ENCODE results near the gene PCSK7.

The PCSK7 gene

GRCh38 chr11:117239295-117239694 is 7.4 kb upstream of the PCSK7 start:
- Histone ChIP-seq H3K9me3 (ENCODE audit: insufficient read depth, low read depth, low read length) (no peaks in the 10 kb centered on the region), H3K9me2 (replicated peaks; ENCODE audit: low read depth, low read length) (no peaks in the 10 kb centered on the region), H3F3A (ENCODE audit: low read depth) (no peaks in the 10 kb centered on the region), H3K36me3 (ENCODE audit: insufficient read depth, low read length) (peaks cover 4% of the 10 kb centered on the region; the same call in 1 of the 2 replicates), H3K9ac (ENCODE audit: low read depth, low read length, poor library complexity, severe bottlenecking) (no peak overlapping the region), H3K4me1 (ENCODE audit: insufficient read depth, low read length, poor library complexity, severe bottlenecking) (peaks cover 1% of the 10 kb centered on the region), H2AFZ (ENCODE audit: low read length) (no peak overlapping the region), H3K4me3 (ENCODE audit: low read length, poor library complexity, severe bottlenecking) (no peak overlapping the region), H3K27me3 (ENCODE audit: insufficient read depth, low read length, poor library complexity, severe bottlenecking) (no peaks in the 10 kb centered on the region), H4K20me1 (ENCODE audit: insufficient read depth, low read length, poor library complexity, severe bottlenecking) (no peaks in the 10 kb centered on the region), H3K79me2 (ENCODE audit: insufficient read depth, low read length) (no peaks in the 10 kb centered on the region), H3K4me2 (ENCODE audit: low read depth, low read length, poor library complexity, severe bottlenecking) (no peak overlapping the region)
- TF ChIP-seq, protein P1, sequence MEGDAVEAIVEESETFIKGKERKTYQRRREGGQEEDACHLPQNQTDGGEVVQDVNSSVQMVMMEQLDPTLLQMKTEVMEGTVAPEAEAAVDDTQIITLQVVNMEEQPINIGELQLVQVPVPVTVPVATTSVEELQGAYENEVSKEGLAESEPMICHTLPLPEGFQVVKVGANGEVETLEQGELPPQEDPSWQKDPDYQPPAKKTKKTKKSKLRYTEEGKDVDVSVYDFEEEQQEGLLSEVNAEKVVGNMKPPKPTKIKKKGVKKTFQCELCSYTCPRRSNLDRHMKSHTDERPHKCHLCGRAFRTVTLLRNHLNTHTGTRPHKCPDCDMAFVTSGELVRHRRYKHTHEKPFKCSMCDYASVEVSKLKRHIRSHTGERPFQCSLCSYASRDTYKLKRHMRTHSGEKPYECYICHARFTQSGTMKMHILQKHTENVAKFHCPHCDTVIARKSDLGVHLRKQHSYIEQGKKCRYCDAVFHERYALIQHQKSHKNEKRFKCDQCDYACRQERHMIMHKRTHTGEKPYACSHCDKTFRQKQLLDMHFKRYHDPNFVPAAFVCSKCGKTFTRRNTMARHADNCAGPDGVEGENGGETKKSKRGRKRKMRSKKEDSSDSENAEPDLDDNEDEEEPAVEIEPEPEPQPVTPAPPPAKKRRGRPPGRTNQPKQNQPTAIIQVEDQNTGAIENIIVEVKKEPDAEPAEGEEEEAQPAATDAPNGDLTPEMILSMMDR (conservative IDR thresholded peaks at IDR 0.05; ENCODE audit: low read length) = 0 out of 2 replicates have a peak, but pooled peaks have one; percentile 18
- no peak for TF ChIP-seq EZH2phosphoT487 (IDR thresholded peaks at IDR 0.05; ENCODE audit: borderline replicate concordance)

GRCh38 chr11:117238221-117238620 is 6.3 kb upstream of the PCSK7 start:
- no peak overlapping the region for H3K9ac ChIP-seq (ENCODE audit: low read depth, low read length, poor library complexity, severe bottlenecking)
- H3K36me3 ChIP-seq (ENCODE audit: insufficient read depth, low read length) = peaks cover 4% of the 10 kb centered on the region; the same call in 1 of the 2 replicates
- no peaks in the 10 kb centered on the region for H3K9me2 ChIP-seq (replicated peaks; ENCODE audit: low read depth, low read length)
- TF ChIP-seq, protein P1 (conservative IDR thresholded peaks at IDR 0.05; ENCODE audit: low read length) = no peak
- TF ChIP-seq EZH2phosphoT487 (IDR thresholded peaks at IDR 0.05; ENCODE audit: borderline replicate concordance) = no peak
- no peaks in the 10 kb centered on the region for H3K9me3 ChIP-seq (ENCODE audit: insufficient read depth, low read depth, low read length)
- peaks cover 9% of the 10 kb centered on the region for H3K4me1 ChIP-seq (ENCODE audit: insufficient read depth, low read length, poor library complexity, severe bottlenecking)
- H3K27me3 ChIP-seq (ENCODE audit: insufficient read depth, low read length, poor library complexity, severe bottlenecking) = no peaks in the 10 kb centered on the region
- H3K4me3 ChIP-seq (ENCODE audit: low read length, poor library complexity, severe bottlenecking) = no peak overlapping the region
- no peaks in the 10 kb centered on the region for H3F3A ChIP-seq (ENCODE audit: low read depth)
- H2AFZ ChIP-seq (ENCODE audit: low read length) = no peak overlapping the region
- peaks cover 7% of the 10 kb centered on the region for H3K79me2 ChIP-seq (ENCODE audit: insufficient read depth, low read length)
- H3K4me2 ChIP-seq (ENCODE audit: low read depth, low read length, poor library complexity, severe bottlenecking) = no peak overlapping the region
- no peaks in the 10 kb centered on the region for H4K20me1 ChIP-seq (ENCODE audit: insufficient read depth, low read length, poor library complexity, severe bottlenecking)

- peak overlapping the region; percentile 97 for H3K4me3 ChIP-seq (ENCODE audit: low read length, poor library complexity, severe bottlenecking)
- H3K79me2 ChIP-seq (ENCODE audit: insufficient read depth, low read length) = peaks cover 42% of the 10 kb centered on the region
- peak overlapping the region; percentile 85; the same call in 1 of the 2 replicates for H2AFZ ChIP-seq (ENCODE audit: low read length)
- H3F3A ChIP-seq (ENCODE audit: low read depth) = no peaks in the 10 kb centered on the region
- peak overlapping the region; percentile 92 for H3K9ac ChIP-seq (ENCODE audit: low read depth, low read length, poor library complexity, severe bottlenecking)
- TF ChIP-seq, protein P1 (conservative IDR thresholded peaks at IDR 0.05; ENCODE audit: low read length) = no peak
- TF ChIP-seq EZH2phosphoT487 (IDR thresholded peaks at IDR 0.05; ENCODE audit: borderline replicate concordance) = no peak
- peaks cover 8% of the 10 kb centered on the region; the same call in 1 of the 2 replicates for H3K36me3 ChIP-seq (ENCODE audit: insufficient read depth, low read length)
- peak overlapping the region; percentile 96 for H3K4me2 ChIP-seq (ENCODE audit: low read depth, low read length, poor library complexity, severe bottlenecking)
- no peaks in the 10 kb centered on the region for H4K20me1 ChIP-seq (ENCODE audit: insufficient read depth, low read length, poor library complexity, severe bottlenecking)
- no peaks in the 10 kb centered on the region for H3K9me3 ChIP-seq (ENCODE audit: insufficient read depth, low read depth, low read length)
- no peaks in the 10 kb centered on the region for H3K9me2 ChIP-seq (replicated peaks; ENCODE audit: low read depth, low read length)
- H3K27me3 ChIP-seq (ENCODE audit: insufficient read depth, low read length, poor library complexity, severe bottlenecking) = no peaks in the 10 kb centered on the region
- peaks cover 29% of the 10 kb centered on the region for H3K4me1 ChIP-seq (ENCODE audit: insufficient read depth, low read length, poor library complexity, severe bottlenecking)
These were observed 1.1 kb upstream of the PCSK7 start for GRCh38 chr11:117232911-117233409.

Measured in Loucy (cell line).